Loucy (cell line): ENCODE results near the gene BDP1.

ENCODE experiments used
- H2AFZ ChIP-seq: fragments of 200-600 bp; sonication (generic); 2 replicates; pipeline ENCODE4 v1.6.0; 2016; ENCODE audit warnings: antibody characterized with exemption, mild to moderate bottlenecking, low read length, moderate library complexity
- H3F3A ChIP-seq: fragments of 200-600 bp; 2 replicates; pipeline ENCODE4 v1.6.0; 2016; ENCODE audit warnings: antibody characterized with exemption, low read depth, mild to moderate bottlenecking
- H3K27me3 ChIP-seq: fragments of 200-600 bp; sonication (generic); 2 replicates; pipeline ENCODE4 v1.6.1; 2014; ENCODE audit warnings: low read length, mild to moderate bottlenecking; ENCODE audit not compliant: insufficient read depth, poor library complexity, severe bottlenecking
- H3K36me3 ChIP-seq: fragments of 200-600 bp; sonication (generic); 2 replicates; pipeline ENCODE4 v1.6.1; 2016; ENCODE audit warnings: low read length; ENCODE audit not compliant: insufficient read depth
- H3K4me1 ChIP-seq: fragments of 200-600 bp; sonication (generic); 2 replicates; pipeline ENCODE4 v1.5.1; 2014; ENCODE audit warnings: low read length, mild to moderate bottlenecking; ENCODE audit not compliant: insufficient read depth, poor library complexity, severe bottlenecking
- H3K4me2 ChIP-seq: fragments of 200-600 bp; sonication (generic); 2 replicates; pipeline ENCODE4 v1.6.0; 2014; ENCODE audit warnings: antibody characterized with exemption, low read length, low read depth, mild to moderate bottlenecking; ENCODE audit not compliant: poor library complexity, severe bottlenecking
- H3K4me3 ChIP-seq: fragments of 200-600 bp; sonication (generic); 2 replicates; pipeline ENCODE4 v1.5.1; 2014; ENCODE audit warnings: low read length, mild to moderate bottlenecking, mixed read lengths; ENCODE audit not compliant: poor library complexity, severe bottlenecking
- H3K79me2 ChIP-seq: fragments of 200-600 bp; sonication (generic); 2 replicates; pipeline ENCODE4 v1.6.1; 2014; ENCODE audit warnings: low read length; ENCODE audit not compliant: insufficient read depth
- H3K9ac ChIP-seq: fragments of 200-600 bp; sonication (generic); 2 replicates; pipeline ENCODE4 v1.6.0; 2014; ENCODE audit warnings: mild to moderate bottlenecking, low read depth, low read length, moderate library complexity; ENCODE audit not compliant: poor library complexity, severe bottlenecking
- H3K9me2 ChIP-seq: fragments of 200-600 bp; sonication (generic); replicated peaks from 2 replicates; pipeline ENCODE4 v1.6.1; 2016; ENCODE audit warnings: low read depth, low read length, mixed read lengths
- H3K9me3 ChIP-seq: fragments of 200-600 bp; sonication (generic); 2 replicates; pipeline ENCODE4 v1.6.1; 2014; ENCODE audit warnings: mild to moderate bottlenecking, antibody characterized with exemption, low read length, low read depth; ENCODE audit not compliant: insufficient read depth
- H4K20me1 ChIP-seq: fragments of 200-600 bp; sonication (generic); 2 replicates; pipeline ENCODE4 v1.6.0; 2014; ENCODE audit warnings: antibody characterized with exemption, low read length, mild to moderate bottlenecking; ENCODE audit not compliant: insufficient read depth, poor library complexity, severe bottlenecking
- CTCF ChIP-seq: fragments of 200-600 bp; sonication (generic); conservative IDR thresholded peaks from 2 replicates; pipeline ENCODE4 v1.5.1; 2014; ENCODE audit warnings: mild to moderate bottlenecking, antibody characterized with exemption, low read length
- EZH2phosphoT487 ChIP-seq: fragments of 200-600 bp; IDR thresholded peaks from 2 replicates; pipeline ENCODE4 v1.6.1; 2018; ENCODE audit warnings: antibody characterized with exemption, mild to moderate bottlenecking, moderate library complexity, borderline replicate concordance

BDP1 gene

GRCh38 chr5:71615809-71616208 lies 160.4 kb downstream of the BDP1 start:
- Histone ChIP-seq H3K9me3 (no peaks in the 10 kb centered on the region), H4K20me1 (peaks cover 6% of the 10 kb centered on the region), H3K36me3 (peaks cover 71% of the 10 kb centered on the region)

More at GRCh38 chr5:71615809-71616208, 160.4 kb downstream of the BDP1 start:
- no peak overlapping the region for H3K9ac ChIP-seq
- H3K4me2 ChIP-seq, result no peak overlapping the region
- no peak overlapping the region for H2AFZ ChIP-seq
- H3K27me3 ChIP-seq, result no peaks in the 10 kb centered on the region
- no peak overlapping the region for H3K4me3 ChIP-seq
- H3F3A ChIP-seq, result no peaks in the 10 kb centered on the region
- H3K4me1 ChIP-seq, result no peaks in the 10 kb centered on the region
- H3K9me2 ChIP-seq, result no peaks in the 10 kb centered on the region
- peaks cover 12% of the 10 kb centered on the region; the same call in 1 of the 2 replicates for H3K79me2 ChIP-seq
- no peak for TF ChIP-seq EZH2phosphoT487
- TF ChIP-seq CTCF, result no peak
